Stimulated activated CD8-positive, alpha-beta memory T cell treated with anti-CD3 and anti-CD28 coated beads, Interleukin-4, amount 100 ng/mL, for 1 hour (primary cell): ENCODE data around the gene RBKS.

Source experiments
- DNase-seq, 2 donors: peaks; one replicate each; pipeline ENCODE4 v3.0.0-alpha.2; 2020; ENCODE audit warnings: low read depth in 2 of 2, low spot score in 1 of 2

Gene RBKS

GRCh38 chr2:27736890-27737204 lies 153.3 kb downstream of the RBKS start:
- DNase-seq, result no peak

- no peak for DNase-seq
Observed at GRCh38 chr2:27736031-27736889, 153.9 kb downstream of the RBKS start.

GRCh38 chr2:27735263-27735904 lies 154.8 kb downstream of the RBKS start:
- DNase-seq, result peak in 1 of 2 donors; percentile 28

GRCh38 chr2:27734305-27734704 lies 155.9 kb downstream of the RBKS start:
- DNase-seq, result no peak
